ENCODE results near the gene ENAH.

DNA sequence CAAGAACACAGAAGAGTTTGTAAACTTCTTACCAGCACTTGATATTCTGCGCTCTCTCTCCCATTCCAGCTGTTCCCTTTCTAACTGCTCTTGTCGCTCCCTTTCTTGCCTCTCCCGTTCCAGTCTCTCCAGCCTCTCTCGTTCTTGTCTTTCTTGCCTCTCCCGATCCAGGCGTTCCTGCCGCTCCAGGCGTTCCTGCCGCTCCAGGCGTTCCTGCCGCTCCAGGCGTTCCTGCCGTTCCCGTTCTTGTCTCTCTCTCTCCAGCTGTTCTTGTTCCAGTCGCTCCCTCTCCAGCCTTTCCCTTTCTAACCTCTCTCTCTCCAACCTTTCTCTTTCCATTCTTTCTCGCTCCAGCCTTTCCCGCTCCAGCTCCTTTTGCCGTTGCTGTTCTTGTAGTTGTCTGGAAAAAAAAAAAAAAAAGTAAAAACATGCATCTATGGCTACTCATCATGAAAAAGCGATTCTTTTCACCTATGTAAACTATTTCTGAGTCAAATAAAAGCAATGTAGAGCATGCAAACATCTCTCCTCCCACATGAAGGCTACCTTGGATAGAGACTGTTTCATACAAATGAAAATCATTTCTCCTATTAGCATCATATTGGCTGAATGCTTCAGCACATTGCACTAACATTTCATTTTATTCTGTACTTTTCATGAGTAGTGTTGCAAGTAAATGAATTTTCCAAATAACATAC lies 133.6 kb downstream of the ENAH start:
- no peak for TF ChIP-seq SP1 (IDR thresholded peaks at IDR 0.05; ENCODE audit: low read depth)
- no peak for TF ChIP-seq POLR2A (IDR thresholded peaks at IDR 0.05; ENCODE audit: borderline replicate concordance, extremely low read depth, insufficient read depth, insufficient read length)
- TF ChIP-seq POLR2AphosphoS5 (IDR thresholded peaks at IDR 0.05; ENCODE audit: low read depth, low read length) = no peak
- TF ChIP-seq, protein P1, sequence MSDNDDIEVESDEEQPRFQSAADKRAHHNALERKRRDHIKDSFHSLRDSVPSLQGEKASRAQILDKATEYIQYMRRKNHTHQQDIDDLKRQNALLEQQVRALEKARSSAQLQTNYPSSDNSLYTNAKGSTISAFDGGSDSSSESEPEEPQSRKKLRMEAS (IDR thresholded peaks at IDR 0.05) = no peak
- TF ChIP-seq SIN3A (IDR thresholded peaks at IDR 0.05; ENCODE audit: low read depth) = no peak
